M059J (cell line): Measurements from ENCODE around the gene RPS6KA2. TPM values are rescaled to one million over a fixed set of nuclear protein-coding genes. Genes with fewer than 3 reads are reported as not detected.
A peak's percentile ranks its signal among the peaks of the same experiment; 100 is the strongest.
"Not testable (repeated sequence)": the region's sequence is repeated elsewhere in the genome, so short reads cannot be mapped to it uniquely, and the experiment has no call there.

ENCODE experiments used
- DNase-seq: peaks from one replicate; pipeline ENCODE4 v3.0.0-alpha.2; 2012; ENCODE audit warnings: low read depth
- total RNA-seq: library from RNA; depleted of rRNA; stranded (reverse); fragments of >200 nt; shearing (Covaris generic); gene quantifications from 2 replicates; pipeline ENCODE4 v1.2.3, GENCODE V29; 2014

Gene RPS6KA2
- total RNA-seq, 1 experiment from 2014 or later, result 1.9 TPM

DNA sequence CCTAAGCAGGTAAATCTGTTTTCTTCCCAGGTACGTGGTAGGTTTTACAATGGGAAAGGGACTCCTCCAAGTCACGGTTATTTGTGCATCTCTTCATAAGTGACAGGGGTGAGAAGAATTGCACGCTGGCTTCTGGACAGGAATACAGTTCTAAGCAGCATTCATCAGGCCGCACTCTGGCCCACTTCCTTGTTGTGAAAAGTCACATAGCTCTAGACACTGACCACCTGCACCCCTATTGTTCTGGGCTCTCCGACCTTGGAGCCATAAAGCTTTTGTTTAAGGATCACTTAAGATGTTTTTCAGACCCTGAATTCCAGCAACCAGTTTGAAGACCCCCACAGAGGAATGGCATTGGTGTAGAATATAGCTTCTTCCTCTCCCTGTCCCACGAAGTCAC is 72.0 kb downstream of the RPS6KA2 start:
- no peak for DNase-seq

GRCh38 chr6:166554316-166554715 is 72.7 kb downstream of the RPS6KA2 start:
- DNase-seq, result no peak

- DNase-seq, result peak; percentile 69
Observed at GRCh38 chr6:166553563-166554271, 73.3 kb downstream of the RPS6KA2 start.

- no peak for DNase-seq
Observed at GRCh38 chr6:166552600-166552999, 74.5 kb downstream of the RPS6KA2 start.

- no peak for DNase-seq
Observed at GRCh38 chr6:166551754-166552495, 75.1 kb downstream of the RPS6KA2 start.

- no peak for DNase-seq
Observed at GRCh38 chr6:166546653-166547052, 80.4 kb downstream of the RPS6KA2 start.

DNA sequence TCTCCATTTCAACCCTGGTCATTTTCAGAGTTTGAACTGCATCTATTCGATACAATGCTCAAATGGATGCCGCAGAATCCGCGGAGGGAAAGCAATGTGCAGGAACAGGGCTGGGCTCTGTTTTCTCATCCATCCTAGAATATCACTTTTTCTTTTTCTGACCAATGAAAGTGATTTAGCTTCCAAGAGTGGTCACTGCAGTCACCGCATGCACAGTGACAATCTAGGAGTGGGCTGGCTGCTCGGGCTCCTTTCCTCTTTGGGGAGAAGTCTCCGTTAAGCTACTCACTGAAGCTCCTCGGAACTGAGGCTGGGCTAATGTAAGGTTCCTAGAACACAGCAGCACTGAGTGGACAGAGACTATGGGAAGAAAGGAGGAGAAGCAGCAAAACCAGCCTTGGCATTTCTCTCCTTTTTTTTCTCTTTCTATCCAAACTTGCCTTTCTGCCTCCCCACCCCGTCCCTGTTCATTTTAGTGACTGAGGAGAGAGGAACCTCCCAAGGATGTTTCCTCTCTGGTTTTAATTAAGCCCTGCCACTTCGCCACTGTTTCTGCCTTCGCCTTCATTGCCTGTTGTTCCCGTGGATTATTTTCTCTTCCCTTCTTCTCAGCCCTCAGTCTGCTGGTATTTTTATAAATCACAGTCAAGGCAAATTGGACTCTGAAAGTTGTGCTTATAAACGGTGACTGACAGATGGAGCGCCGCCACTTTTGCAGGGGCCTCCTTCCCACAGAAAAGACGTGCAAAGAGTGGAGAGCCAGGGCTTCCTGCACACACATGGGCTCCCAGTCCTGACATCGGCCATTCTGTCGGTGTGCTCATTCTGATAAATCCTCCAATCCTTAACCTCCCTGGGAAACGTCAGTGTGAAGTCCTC is 81.7 kb downstream of the RPS6KA2 start:
- DNase-seq, result no peak

DNA sequence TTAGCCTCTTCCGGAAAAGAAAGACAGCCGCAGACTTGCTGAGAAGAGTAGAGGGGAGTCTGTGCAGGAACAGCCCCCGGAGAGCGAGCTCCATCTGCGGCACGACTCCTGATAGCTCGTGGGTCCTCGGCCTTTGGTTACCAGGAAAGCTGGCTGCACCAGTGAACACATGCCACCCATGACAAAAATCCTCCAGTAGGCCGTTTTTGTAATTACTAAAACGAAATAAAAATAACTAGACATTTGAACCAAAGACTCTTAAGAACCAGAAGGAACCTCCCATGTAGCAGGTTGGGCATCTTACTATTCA is 82.8 kb downstream of the RPS6KA2 start:
- DNase-seq, result no peak

GRCh38 chr6:166543603-166544295 is 83.3 kb downstream of the RPS6KA2 start:
- DNase-seq, result no peak

GRCh38 chr6:166542580-166542912 is 84.5 kb downstream of the RPS6KA2 start:
- peak; percentile 47 for DNase-seq

GRCh38 chr6:166541876-166542579 is 85.0 kb downstream of the RPS6KA2 start:
- no peak for DNase-seq

DNA sequence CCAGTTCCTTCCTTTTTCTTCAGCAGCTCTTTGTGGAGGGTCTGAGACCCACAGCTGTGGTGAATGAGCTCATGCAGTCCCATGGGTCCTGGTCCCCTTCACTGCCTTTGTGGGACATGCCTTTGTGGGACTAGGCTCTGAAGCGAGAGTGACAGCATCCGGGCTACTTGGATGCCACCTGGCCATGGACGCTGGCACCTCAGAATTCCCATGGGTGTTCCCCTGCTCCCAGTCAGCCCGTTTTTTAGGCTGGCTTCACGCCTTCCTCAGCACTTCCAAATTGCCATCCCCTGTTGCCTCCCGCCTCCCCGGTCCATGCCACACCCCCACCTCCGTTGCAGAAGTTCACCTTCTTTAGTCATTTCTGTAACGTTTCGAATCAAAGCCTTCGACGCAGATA is 85.7 kb downstream of the RPS6KA2 start:
- no peak for DNase-seq

DNA sequence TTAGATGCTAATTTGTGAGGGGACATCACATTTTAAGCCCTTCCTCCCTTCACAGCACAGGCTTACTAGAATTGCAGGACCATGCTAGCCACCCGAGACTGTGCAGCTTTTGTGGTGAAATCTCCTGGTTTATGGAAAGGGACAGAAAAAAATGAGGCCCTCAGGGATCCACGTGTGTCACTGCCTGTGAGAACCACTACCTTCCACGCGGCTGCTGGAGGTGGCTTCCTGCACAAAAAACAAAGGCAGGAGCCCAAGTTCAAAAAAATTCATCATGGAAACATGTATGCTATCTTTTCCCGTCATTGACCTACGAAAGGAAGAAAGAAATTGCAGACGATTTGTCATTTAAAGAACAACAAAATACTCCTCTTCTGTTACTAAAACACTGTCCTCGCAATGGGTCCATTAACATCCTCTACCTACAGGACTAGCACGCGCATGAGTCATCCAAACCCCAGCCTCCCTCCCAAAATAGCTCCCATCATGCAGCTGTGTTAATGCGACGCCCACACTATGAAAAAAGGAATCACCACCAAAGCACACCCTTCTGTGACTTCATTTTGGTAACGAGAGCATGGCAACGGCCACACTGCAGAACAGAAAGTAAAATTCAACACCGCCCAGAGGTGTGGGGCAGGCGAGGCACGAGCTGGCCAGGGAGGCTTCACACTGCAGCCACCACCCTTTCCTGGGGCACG is 86.3 kb downstream of the RPS6KA2 start:
- peak; percentile 75 for DNase-seq

DNA sequence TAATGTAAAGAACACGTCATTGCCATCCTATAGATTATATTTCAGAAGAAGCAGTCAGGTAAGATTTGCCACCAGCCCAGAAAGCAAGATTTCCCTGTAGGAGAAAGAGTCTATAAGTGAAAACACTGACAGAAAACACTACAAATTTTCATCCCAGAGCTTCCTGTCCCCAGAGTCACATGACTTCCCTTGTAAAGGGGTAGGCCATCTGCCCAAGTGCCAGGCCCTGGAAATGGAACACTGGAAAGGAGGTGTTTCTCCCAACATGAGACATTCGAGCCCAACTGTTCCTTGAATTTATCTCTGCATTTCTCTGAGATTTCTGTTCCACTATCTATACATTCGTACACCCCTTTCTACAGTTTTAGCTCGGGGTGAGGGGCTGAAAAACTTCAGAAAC is 87.5 kb downstream of the RPS6KA2 start:
- DNase-seq, result no peak

GRCh38 chr6:166539011-166539385 is 88.1 kb downstream of the RPS6KA2 start:
- not testable (repeated sequence) for DNase-seq

GRCh38 chr6:166538297-166539010 is 88.6 kb downstream of the RPS6KA2 start:
- no peak for DNase-seq

GRCh38 chr6:166534658-166535406 is 92.2 kb downstream of the RPS6KA2 start:
- DNase-seq, result no peak

- no peak for DNase-seq
Observed at GRCh38 chr6:166533205-166533824, 93.7 kb downstream of the RPS6KA2 start.

DNA sequence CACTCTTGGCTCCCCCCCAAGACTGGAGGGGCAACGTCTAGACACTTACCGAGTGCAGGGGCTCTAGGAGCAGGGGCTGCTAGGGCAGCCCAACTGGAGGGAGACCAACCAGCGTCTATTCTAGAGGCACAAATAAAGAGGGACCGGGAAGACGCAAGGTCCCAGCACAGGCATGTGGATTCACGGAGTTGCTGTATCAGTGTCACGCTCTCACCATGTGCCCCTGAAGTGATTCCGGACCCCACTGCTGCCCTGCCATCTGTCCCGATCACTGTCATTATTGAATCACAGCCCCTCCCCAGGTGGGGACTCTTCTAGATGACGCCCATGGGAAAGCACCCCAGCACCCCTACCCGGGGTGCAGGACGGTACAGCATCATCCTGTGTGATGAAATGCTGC is 94.7 kb downstream of the RPS6KA2 start:
- no peak for DNase-seq
